ENCODE results near the gene PRMT2.
"Not testable (repeated sequence)": the region's sequence is repeated elsewhere in the genome, so short reads cannot be mapped to it uniquely, and the experiment has no call there.

Gene PRMT2

GRCh38 chr21:46666941-46667740 is 31.7 kb downstream of the PRMT2 start:
- DNase-seq = peak in 2 of 3 donors; percentile 49 to 62
- CTCF ChIA-PET = no interaction called here
- H3K27ac ChIP-seq (ENCODE audit: insufficient read depth in 1 of 2, low read depth in 1 of 2, low read length in 2 of 2, poor library complexity in 1 of 2, severe bottlenecking in 2 of 2) = no peak overlapping the region
- H3K9me3 ChIP-seq (ENCODE audit: control extremely low read depth in 1 of 5, control insufficient read depth in 4 of 5, insufficient read depth in 2 of 5, low read depth in 1 of 5, low read length in 4 of 5) = no peaks in the 10 kb centered on the region
- peak overlapping the region; percentile 32 to 82 (median 70) for H3K4me3 ChIP-seq (ENCODE audit: control insufficient read depth in 1 of 7, extremely low read depth in 1 of 7, insufficient read depth in 4 of 7, low read depth in 2 of 7, low read length in 6 of 7)
- H3K4me1 ChIP-seq (ENCODE audit: control extremely low read depth in 1 of 4, control insufficient read depth in 4 of 4, insufficient read depth in 4 of 4, low read length in 3 of 4) = peaks cover 0 to 15% (median 14%) of the 10 kb centered on the region in 4 experiments
- H3K36me3 ChIP-seq (ENCODE audit: control insufficient read depth in 4 of 4, insufficient read depth in 4 of 4, low read length in 3 of 4) = peaks cover 11 to 29% (median 17%) of the 10 kb centered on the region in 4 experiments
- H3K27me3 ChIP-seq (replicated peaks in 2 of 5; ENCODE audit: control insufficient read depth in 4 of 5, insufficient read depth in 5 of 5, low read length in 4 of 5) = peaks cover 0 to 27% (median 6%) of the 10 kb centered on the region in 5 experiments
- POLR2A ChIA-PET = no interaction called here
- WGBS (ENCODE audit: insufficient coverage) = 7% methylated on average over 43 of the region's 53 CpGs

- Histone ChIP-seq H3K4me1 (ENCODE audit: control extremely low read depth in 1 of 4, control insufficient read depth in 4 of 4, insufficient read depth in 4 of 4, low read length in 3 of 4) (peaks cover 0 to 15% (median 14%) of the 10 kb centered on the region in 4 experiments), H3K27me3 (replicated peaks in 2 of 5; ENCODE audit: control insufficient read depth in 4 of 5, insufficient read depth in 5 of 5, low read length in 4 of 5) (peaks cover 0 to 27% (median 6%) of the 10 kb centered on the region in 5 experiments), H3K9me3 (ENCODE audit: control extremely low read depth in 1 of 5, control insufficient read depth in 4 of 5, insufficient read depth in 2 of 5, low read depth in 1 of 5, low read length in 4 of 5) (no peaks in the 10 kb centered on the region), H3K4me3 (ENCODE audit: control insufficient read depth in 1 of 7, extremely low read depth in 1 of 7, insufficient read depth in 4 of 7, low read depth in 2 of 7, low read length in 6 of 7) (peak overlapping the region; percentile 32 to 82 (median 70)), H3K36me3 (ENCODE audit: control insufficient read depth in 4 of 4, insufficient read depth in 4 of 4, low read length in 3 of 4) (peaks cover 9 to 24% (median 16%) of the 10 kb centered on the region in 4 experiments), H3K27ac (ENCODE audit: insufficient read depth in 1 of 2, low read depth in 1 of 2, low read length in 2 of 2, poor library complexity in 1 of 2, severe bottlenecking in 2 of 2) (no peak overlapping the region)
- CTCF ChIA-PET = no interaction called here
- POLR2A ChIA-PET = no interaction called here
- peak in 2 of 3 donors; percentile 21 to 44 for DNase-seq
- WGBS (ENCODE audit: insufficient coverage) = under 1% methylated on average over 47 of the region's 53 CpGs
These were observed 32.4 kb downstream of the PRMT2 start for GRCh38 chr21:46667741-46668380.

- CTCF ChIA-PET = no interaction called here
- POLR2A ChIA-PET = no interaction called here
These were observed 32.9 kb downstream of the PRMT2 start for GRCh38 chr21:46668381-46668780.

GRCh38 chr21:46668904-46669303 is 33.4 kb downstream of the PRMT2 start:
- H3K9me3 ChIP-seq (ENCODE audit: control extremely low read depth in 1 of 5, control insufficient read depth in 4 of 5, insufficient read depth in 2 of 5, low read depth in 1 of 5, low read length in 4 of 5); POLR2A ChIA-PET; H3K27ac ChIP-seq (ENCODE audit: insufficient read depth in 1 of 2, low read depth in 1 of 2, low read length in 2 of 2, poor library complexity in 1 of 2, severe bottlenecking in 2 of 2); DNase-seq; H3K4me3 ChIP-seq (ENCODE audit: control insufficient read depth in 1 of 7, extremely low read depth in 1 of 7, insufficient read depth in 4 of 7, low read depth in 2 of 7, low read length in 6 of 7); CTCF ChIA-PET: not testable (repeated sequence)
- peaks cover 0 to 15% (median 14%) of the 10 kb centered on the region in 4 experiments for H3K4me1 ChIP-seq (ENCODE audit: control extremely low read depth in 1 of 4, control insufficient read depth in 4 of 4, insufficient read depth in 4 of 4, low read length in 3 of 4)
- peaks cover 0 to 27% (median 6%) of the 10 kb centered on the region in 5 experiments for H3K27me3 ChIP-seq (replicated peaks in 2 of 5; ENCODE audit: control insufficient read depth in 4 of 5, insufficient read depth in 5 of 5, low read length in 4 of 5)
- peaks cover 6 to 14% (median 10%) of the 10 kb centered on the region in 4 experiments for H3K36me3 ChIP-seq (ENCODE audit: control insufficient read depth in 4 of 4, insufficient read depth in 4 of 4, low read length in 3 of 4)
- WGBS (ENCODE audit: insufficient coverage) = no CpG with 5 or more reads among the region's 5 CpGs

More at GRCh38 chr21:46668381-46668780, 32.9 kb downstream of the PRMT2 start:
- no peak for DNase-seq
- no CpG with 5 or more reads among the region's 2 CpGs for WGBS (ENCODE audit: insufficient coverage)
- Histone ChIP-seq H3K27ac (ENCODE audit: insufficient read depth in 1 of 2, low read depth in 1 of 2, low read length in 2 of 2, poor library complexity in 1 of 2, severe bottlenecking in 2 of 2) (no peak overlapping the region), H3K27me3 (replicated peaks in 2 of 5; ENCODE audit: control insufficient read depth in 4 of 5, insufficient read depth in 5 of 5, low read length in 4 of 5) (peaks cover 0 to 27% (median 6%) of the 10 kb centered on the region in 5 experiments), H3K4me1 (ENCODE audit: control extremely low read depth in 1 of 4, control insufficient read depth in 4 of 4, insufficient read depth in 4 of 4, low read length in 3 of 4) (peaks cover 0 to 15% (median 14%) of the 10 kb centered on the region in 4 experiments), H3K36me3 (ENCODE audit: control insufficient read depth in 4 of 4, insufficient read depth in 4 of 4, low read length in 3 of 4) (peaks cover 9 to 18% (median 13%) of the 10 kb centered on the region in 4 experiments), H3K4me3 (ENCODE audit: control insufficient read depth in 1 of 7, extremely low read depth in 1 of 7, insufficient read depth in 4 of 7, low read depth in 2 of 7, low read length in 6 of 7) (peak overlapping the region in 5 of 7 experiments; percentile 58 to 82 (median 77)), H3K9me3 (ENCODE audit: control extremely low read depth in 1 of 5, control insufficient read depth in 4 of 5, insufficient read depth in 2 of 5, low read depth in 1 of 5, low read length in 4 of 5) (no peaks in the 10 kb centered on the region)

GRCh38 chr21:46674430-46675007 is 39.0 kb downstream of the PRMT2 start:
- DNase-seq = no peak
- Histone ChIP-seq H3K27me3 (replicated peaks in 2 of 5; ENCODE audit: control insufficient read depth in 4 of 5, insufficient read depth in 5 of 5, low read length in 4 of 5) (peaks cover 0 to 6% (median 5%) of the 10 kb centered on the region in 5 experiments), H3K36me3 (ENCODE audit: control insufficient read depth in 4 of 4, insufficient read depth in 4 of 4, low read length in 3 of 4) (no peaks in the 10 kb centered on the region), H3K9me3 (ENCODE audit: control extremely low read depth in 1 of 5, control insufficient read depth in 4 of 5, insufficient read depth in 2 of 5, low read depth in 1 of 5, low read length in 4 of 5) (no peaks in the 10 kb centered on the region), H3K27ac (ENCODE audit: insufficient read depth in 1 of 2, low read depth in 1 of 2, low read length in 2 of 2, poor library complexity in 1 of 2, severe bottlenecking in 2 of 2) (no peak overlapping the region), H3K4me3 (ENCODE audit: control insufficient read depth in 1 of 7, extremely low read depth in 1 of 7, insufficient read depth in 4 of 7, low read depth in 2 of 7, low read length in 6 of 7) (no peak overlapping the region), H3K4me1 (ENCODE audit: control extremely low read depth in 1 of 4, control insufficient read depth in 4 of 4, insufficient read depth in 4 of 4, low read length in 3 of 4) (no peaks in the 10 kb centered on the region)
- ChIA-PET POLR2A (no interaction called here), CTCF (no interaction called here)
- WGBS (ENCODE audit: insufficient coverage) = 99% methylated on average over 9 of the region's 9 CpGs

- Histone ChIP-seq H3K4me1 (ENCODE audit: control extremely low read depth in 1 of 4, control insufficient read depth in 4 of 4, insufficient read depth in 4 of 4, low read length in 3 of 4) (no peaks in the 10 kb centered on the region), H3K36me3 (ENCODE audit: control insufficient read depth in 4 of 4, insufficient read depth in 4 of 4, low read length in 3 of 4) (no peaks in the 10 kb centered on the region), H3K27me3 (replicated peaks in 2 of 5; ENCODE audit: control insufficient read depth in 4 of 5, insufficient read depth in 5 of 5, low read length in 4 of 5) (peaks cover 0 to 3% (median 0%) of the 10 kb centered on the region in 5 experiments), H3K4me3 (ENCODE audit: control insufficient read depth in 1 of 7, extremely low read depth in 1 of 7, insufficient read depth in 4 of 7, low read depth in 2 of 7, low read length in 6 of 7) (no peak overlapping the region), H3K9me3 (ENCODE audit: control extremely low read depth in 1 of 5, control insufficient read depth in 4 of 5, insufficient read depth in 2 of 5, low read depth in 1 of 5, low read length in 4 of 5) (no peaks in the 10 kb centered on the region), H3K27ac (ENCODE audit: insufficient read depth in 1 of 2, low read depth in 1 of 2, low read length in 2 of 2, poor library complexity in 1 of 2, severe bottlenecking in 2 of 2) (no peak overlapping the region)
- CTCF ChIA-PET = interaction anchor here (0.8 kb wide), 1 partner anchor 185 kb away, joined by 4 read pairs; no protein-coding TSS in a partner anchor
- no peak for DNase-seq
- WGBS (ENCODE audit: insufficient coverage) = no CpG with 5 or more reads among the region's 2 CpGs
- POLR2A ChIA-PET = no interaction called here
These were observed 40.3 kb downstream of the PRMT2 start for GRCh38 chr21:46675595-46676280.
